ENCODE results near the gene ACBD4.

DNA sequence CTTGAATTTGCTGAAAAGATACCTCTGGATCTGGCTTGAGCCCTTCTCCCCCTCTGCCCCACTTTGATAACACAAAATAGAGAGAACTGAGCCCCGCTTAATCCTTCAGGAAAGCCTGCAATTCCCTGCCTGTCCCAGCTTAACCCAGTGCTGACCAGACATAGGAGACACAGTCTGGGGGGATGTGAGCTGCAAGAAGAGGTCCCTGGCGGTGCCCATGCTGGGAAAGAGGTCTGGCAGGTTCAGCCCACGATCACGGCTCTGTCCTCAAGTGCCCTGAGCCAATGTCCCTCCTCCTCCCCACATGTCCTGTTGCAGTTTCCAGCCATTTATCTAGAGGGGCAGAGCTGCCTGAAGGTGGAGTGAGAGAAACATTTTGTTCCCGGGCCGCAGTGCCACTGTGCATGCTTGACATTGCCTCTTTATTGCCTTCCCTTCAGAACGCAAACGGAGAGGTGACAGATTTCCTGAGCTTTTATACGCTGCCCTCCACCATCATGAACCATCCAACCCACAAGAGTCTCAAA is 32.2 kb upstream of the ACBD4 start:
- TF ChIP-seq CTCF (IDR thresholded peaks at IDR 0.05) (no peak), POLR2A (IDR thresholded peaks at IDR 0.05) (no peak)
